Thyroid gland (tissue), 4 donors: Measurements from ENCODE around the gene RNF145.

Experiments
- POLR2A ChIP-seq, 2 donors: fragments of 450-650 bp; IDR thresholded peaks; one replicate each; pipeline ENCODE4 v1.6.1; 2017; ENCODE audit warnings: antibody characterized with exemption in 2 of 2, mild to moderate bottlenecking in 2 of 2, moderate library complexity in 1 of 2
- TF ChIP-seq, protein P1 (sequence below), 6 experiments: fragments of 200-600 bp in 3 of 6; fragments of 450-650 bp in 3 of 6; sonication (generic) in 3 of 6; IDR thresholded peaks; one replicate each; pipeline ENCODE4 v1.5.1; 2016 to 2019; ENCODE audit warnings: antibody characterized with exemption in 6 of 6, mild to moderate bottlenecking in 2 of 6, inconsistent platforms in 1 of 6, moderate library complexity in 1 of 6

DNA sequence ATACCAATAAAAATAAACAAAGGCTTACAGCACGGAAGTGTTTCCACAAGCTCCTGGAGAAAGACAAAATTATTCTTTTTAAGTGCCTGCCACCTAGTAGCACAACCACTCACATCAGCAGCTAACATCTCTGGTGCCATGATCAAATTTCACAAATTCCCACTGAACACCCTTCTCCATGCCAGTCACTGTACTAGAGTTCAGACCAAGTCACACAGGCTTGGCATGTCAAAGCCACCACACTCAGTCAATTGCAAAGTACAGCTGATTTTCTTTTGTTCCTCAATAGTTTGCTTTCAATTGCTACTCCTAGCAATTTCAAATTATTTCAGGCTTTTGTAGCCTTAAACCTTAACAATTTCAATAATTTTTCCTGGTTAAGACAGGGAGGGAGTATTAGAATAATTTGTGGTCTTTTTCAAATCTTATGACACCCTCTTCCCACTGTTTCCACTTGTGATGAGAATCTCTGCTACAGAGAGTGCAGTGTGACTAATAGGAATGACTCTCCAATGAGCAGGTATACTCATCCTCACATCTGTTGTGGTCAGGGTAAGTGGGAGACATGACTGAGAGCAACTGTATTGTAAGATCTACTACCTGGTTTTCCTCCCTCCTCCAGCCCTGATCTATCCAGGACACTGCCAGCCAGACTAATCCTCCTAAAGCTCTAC, 46.2 kb downstream of the RNF145 start:
- TF ChIP-seq, protein P1, sequence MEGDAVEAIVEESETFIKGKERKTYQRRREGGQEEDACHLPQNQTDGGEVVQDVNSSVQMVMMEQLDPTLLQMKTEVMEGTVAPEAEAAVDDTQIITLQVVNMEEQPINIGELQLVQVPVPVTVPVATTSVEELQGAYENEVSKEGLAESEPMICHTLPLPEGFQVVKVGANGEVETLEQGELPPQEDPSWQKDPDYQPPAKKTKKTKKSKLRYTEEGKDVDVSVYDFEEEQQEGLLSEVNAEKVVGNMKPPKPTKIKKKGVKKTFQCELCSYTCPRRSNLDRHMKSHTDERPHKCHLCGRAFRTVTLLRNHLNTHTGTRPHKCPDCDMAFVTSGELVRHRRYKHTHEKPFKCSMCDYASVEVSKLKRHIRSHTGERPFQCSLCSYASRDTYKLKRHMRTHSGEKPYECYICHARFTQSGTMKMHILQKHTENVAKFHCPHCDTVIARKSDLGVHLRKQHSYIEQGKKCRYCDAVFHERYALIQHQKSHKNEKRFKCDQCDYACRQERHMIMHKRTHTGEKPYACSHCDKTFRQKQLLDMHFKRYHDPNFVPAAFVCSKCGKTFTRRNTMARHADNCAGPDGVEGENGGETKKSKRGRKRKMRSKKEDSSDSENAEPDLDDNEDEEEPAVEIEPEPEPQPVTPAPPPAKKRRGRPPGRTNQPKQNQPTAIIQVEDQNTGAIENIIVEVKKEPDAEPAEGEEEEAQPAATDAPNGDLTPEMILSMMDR (IDR thresholded peaks at IDR 0.05) = no peak
- no peak for TF ChIP-seq POLR2A (IDR thresholded peaks at IDR 0.05)
